HFF-Myc (cell line): ENCODE results near the gene COL18A1.

ENCODE experiments used
- DNase-seq: peaks from one replicate; pipeline ENCODE4 v3.0.0-alpha.2; 2011; ENCODE audit warnings: low read depth; ENCODE audit errors: extremely low read depth
- H3K4me3 ChIP-seq: replicated peaks from 2 replicates; pipeline ENCODE4 v1.5.1; 2011; ENCODE audit warnings: low read depth, mild to moderate bottlenecking, control low read depth, low read length
- CTCF ChIP-seq: IDR thresholded peaks from 2 replicates; pipeline ENCODE4 v1.5.1; 2012; ENCODE audit warnings: mild to moderate bottlenecking, low read depth, low read length, control low read depth; ENCODE audit errors: missing control alignments

The COL18A1 gene

GRCh38 chr21:45536301-45537081, 131.5 kb downstream of the COL18A1 start:
- no peak for DNase-seq
- no peak overlapping the region for H3K4me3 ChIP-seq
- TF ChIP-seq CTCF, result no peak

- no peak for DNase-seq
- TF ChIP-seq CTCF, result no peak
- H3K4me3 ChIP-seq, result no peak overlapping the region
Measured at GRCh38 chr21:45537111-45537745, 132.3 kb downstream of the COL18A1 start.

GRCh38 chr21:45537746-45538291, 132.9 kb downstream of the COL18A1 start:
- no peak for TF ChIP-seq CTCF
- no peak overlapping the region for H3K4me3 ChIP-seq
- no peak for DNase-seq

GRCh38 chr21:45538381-45539045, 133.5 kb downstream of the COL18A1 start:
- no peak for DNase-seq
- TF ChIP-seq CTCF, result no peak
- H3K4me3 ChIP-seq, result no peak overlapping the region

- no peak overlapping the region for H3K4me3 ChIP-seq
- TF ChIP-seq CTCF, result no peak
- no peak for DNase-seq
Measured at GRCh38 chr21:45539046-45539795, 134.3 kb downstream of the COL18A1 start.
